ENCODE measurements around the gene CYP17A1. TPM values are rescaled to one million over a fixed set of nuclear protein-coding genes. Genes with fewer than 3 reads are reported as not detected.

The CYP17A1 gene
- total RNA-seq, 1 donor from 2014 or later, result 0.14 TPM

DNA sequence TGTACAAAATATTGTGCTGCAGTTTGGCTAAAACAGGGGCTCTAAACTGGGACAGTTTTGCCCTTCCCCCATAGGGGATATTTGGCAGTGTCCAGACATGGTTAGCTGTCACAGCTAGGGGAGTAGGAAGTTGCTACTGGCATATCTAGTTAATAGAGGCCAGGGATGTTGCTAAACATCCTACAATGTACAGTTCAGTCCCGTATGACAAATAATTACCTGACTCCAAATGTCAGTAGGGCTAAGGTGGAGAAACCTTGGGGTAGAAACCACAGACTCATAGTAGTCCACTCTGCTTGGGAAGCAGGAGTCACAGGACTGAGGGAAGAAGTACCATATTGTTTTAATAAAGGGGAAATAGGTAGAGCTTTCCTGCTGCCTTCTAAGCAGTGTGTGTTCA lies 53.6 kb downstream of the CYP17A1 start:
- no peak overlapping the region for H3K4me3 Mint-ChIP-seq

GRCh38 chr10:102782673-102783551 lies 54.3 kb downstream of the CYP17A1 start:
- DNase-seq (ENCODE audit: extremely low spot score, unreplicated experiment), result no peak
- Mint-ChIP-seq H3K27ac (peak overlapping the region; percentile 76), H3K4me1 (ENCODE audit: unreplicated experiment) (peaks cover 56% of the 10 kb centered on the region), H3K36me3 (peaks cover 20% of the 10 kb centered on the region), H3K9me3 (peaks cover 6% of the 10 kb centered on the region), H3K27me3 (no peaks in the 10 kb centered on the region), H3K4me3 (peak overlapping the region; percentile 53)
- TF ChIP-seq CTCF (conservative IDR thresholded peaks at IDR 0.05), result no peak

More for the DNA sequence above, 53.6 kb downstream of the CYP17A1 start:
- H3K36me3 Mint-ChIP-seq, result peaks cover 20% of the 10 kb centered on the region
- peaks cover 6% of the 10 kb centered on the region for H3K9me3 Mint-ChIP-seq
- TF ChIP-seq CTCF (conservative IDR thresholded peaks at IDR 0.05), result no peak
- H3K27ac Mint-ChIP-seq, result peak overlapping the region; percentile 76
- H3K27me3 Mint-ChIP-seq, result no peaks in the 10 kb centered on the region
- no peak for DNase-seq (ENCODE audit: extremely low spot score, unreplicated experiment)
- H3K4me1 Mint-ChIP-seq (ENCODE audit: unreplicated experiment), result peaks cover 49% of the 10 kb centered on the region

GRCh38 chr10:102781921-102782557 lies 55.2 kb downstream of the CYP17A1 start:
- Mint-ChIP-seq H3K4me3 (peak overlapping the region; percentile 53), H3K9me3 (peaks cover 6% of the 10 kb centered on the region), H3K27ac (peak overlapping the region; percentile 76), H3K27me3 (no peaks in the 10 kb centered on the region), H3K36me3 (peaks cover 20% of the 10 kb centered on the region), H3K4me1 (ENCODE audit: unreplicated experiment) (peaks cover 61% of the 10 kb centered on the region)
- no peak for TF ChIP-seq CTCF (conservative IDR thresholded peaks at IDR 0.05)
- DNase-seq (ENCODE audit: extremely low spot score, unreplicated experiment), result no peak

DNA sequence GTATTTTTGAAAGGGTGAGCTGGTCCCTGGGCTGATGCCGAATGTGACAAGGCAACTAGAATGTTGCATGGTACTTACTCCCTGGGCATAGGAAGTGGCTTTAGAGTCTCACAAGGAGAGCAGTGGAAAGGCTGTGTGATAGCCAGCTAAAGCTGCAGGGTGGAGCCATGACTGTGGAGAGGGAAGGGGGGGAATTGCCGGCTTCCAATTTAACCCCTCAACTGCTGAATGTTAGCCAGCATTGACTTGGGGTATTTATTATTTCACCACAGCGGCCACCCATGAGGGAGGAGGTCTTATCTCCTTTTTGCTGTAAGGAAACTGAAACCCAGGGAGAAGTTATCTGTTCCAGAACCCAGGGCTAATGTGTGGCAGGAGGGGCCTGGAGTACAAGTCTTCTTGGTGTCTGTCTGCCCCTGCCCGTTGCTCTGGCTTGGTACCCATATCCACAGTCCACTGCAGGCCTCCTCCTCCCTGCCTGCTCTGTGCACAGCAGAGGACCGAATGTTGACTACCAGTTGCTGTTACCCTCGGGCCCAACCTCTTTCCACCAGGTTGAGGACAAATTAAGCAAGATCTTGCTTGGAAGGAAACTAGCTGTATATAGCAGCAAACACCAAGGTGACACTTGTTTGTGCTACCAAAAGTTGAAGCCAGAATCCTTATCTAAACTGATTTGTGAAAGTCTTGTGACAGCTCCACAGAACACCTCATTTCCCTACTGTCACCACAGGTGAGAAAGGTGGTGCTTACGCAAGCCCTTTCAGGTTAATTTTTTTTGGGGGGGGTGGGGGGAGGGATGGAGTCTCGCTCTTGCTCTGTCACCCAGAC lies 55.9 kb downstream of the CYP17A1 start:
- H3K4me3 Mint-ChIP-seq, result peak overlapping the region; percentile 22
- peaks cover 68% of the 10 kb centered on the region for H3K4me1 Mint-ChIP-seq (ENCODE audit: unreplicated experiment)
- no peak overlapping the region for H3K27ac Mint-ChIP-seq
- no peak for TF ChIP-seq CTCF (conservative IDR thresholded peaks at IDR 0.05)
- H3K36me3 Mint-ChIP-seq, result peaks cover 20% of the 10 kb centered on the region
- H3K9me3 Mint-ChIP-seq, result peaks cover 6% of the 10 kb centered on the region
- no peak for DNase-seq (ENCODE audit: extremely low spot score, unreplicated experiment)
- H3K27me3 Mint-ChIP-seq, result no peaks in the 10 kb centered on the region

Other genes starting within 250 kb of the CYP17A1 start
- 81.6 and 124 TPM in 2 replicates for gene TRIM8, start 192.9 kb downstream of the CYP17A1 start, total RNA-seq (ENCODE audit: low replicate concordance)
- 12.2 and 15.8 TPM in 2 replicates for gene ARL3, start 123.0 kb downstream of the CYP17A1 start, total RNA-seq (ENCODE audit: low replicate concordance)
- 27.8 and 35.8 TPM in 2 replicates for gene SFXN2, start 122.8 kb downstream of the CYP17A1 start, total RNA-seq (ENCODE audit: low replicate concordance)
- 40.3 and 80.4 TPM in 2 replicates for gene WBP1L, start 93.5 kb downstream of the CYP17A1 start, total RNA-seq (ENCODE audit: low replicate concordance)
- 19.0 and 21.8 TPM in 2 replicates for gene BORCS7, start 16.8 kb upstream of the CYP17A1 start, total RNA-seq (ENCODE audit: low replicate concordance)
- gene AS3MT, start 32.1 kb upstream of the CYP17A1 start, total RNA-seq (ENCODE audit: low replicate concordance), result 4.2 and 4.9 TPM in 2 replicates
- gene CNNM2, start 80.9 kb upstream of the CYP17A1 start, total RNA-seq (ENCODE audit: low replicate concordance), result 9.8 and 12.0 TPM in 2 replicates

Measured in type B pancreatic cell (in vitro differentiated cells).